Stimulated activated CD4-positive, alpha-beta T cell treated with anti-CD3 and anti-CD28 coated beads, Interleukin-4, amount 100 ng/mL, for 48 hours (primary cell): ENCODE results near the gene PPFIA4.

ENCODE experiments used
- DNase-seq, 2 donors: peaks; one replicate each; pipeline ENCODE4 v3.0.0-alpha.2; 2020; ENCODE audit warnings: low read depth in 2 of 2

Gene PPFIA4

GRCh38 chr1:203040513-203041275 lies 14.4 kb downstream of the PPFIA4 start:
- no peak for DNase-seq

GRCh38 chr1:203041351-203041932 lies 15.2 kb downstream of the PPFIA4 start:
- no peak for DNase-seq

- DNase-seq, result no peak
Observed at GRCh38 chr1:203043830-203044545, 17.7 kb downstream of the PPFIA4 start.

- DNase-seq, result no peak
Observed at GRCh38 chr1:203044546-203045250, 18.4 kb downstream of the PPFIA4 start.

- no peak for DNase-seq
Observed at GRCh38 chr1:203045336-203045735, 19.0 kb downstream of the PPFIA4 start.

GRCh38 chr1:203045821-203046594 lies 19.7 kb downstream of the PPFIA4 start:
- no peak for DNase-seq

GRCh38 chr1:203046984-203047630 lies 20.8 kb downstream of the PPFIA4 start:
- no peak for DNase-seq

GRCh38 chr1:203048086-203048485 lies 21.8 kb downstream of the PPFIA4 start:
- DNase-seq, result no peak

GRCh38 chr1:203048555-203049051 lies 22.3 kb downstream of the PPFIA4 start:
- no peak for DNase-seq

- no peak for DNase-seq
Observed at GRCh38 chr1:203049077-203049476, 22.8 kb downstream of the PPFIA4 start.

GRCh38 chr1:203049576-203050180 lies 23.4 kb downstream of the PPFIA4 start:
- no peak for DNase-seq

- DNase-seq, result no peak
Observed at GRCh38 chr1:203050826-203051225, 24.5 kb downstream of the PPFIA4 start.

GRCh38 chr1:203051841-203052324 lies 25.6 kb downstream of the PPFIA4 start:
- no peak for DNase-seq

- no peak for DNase-seq
Observed at GRCh38 chr1:203052601-203053000, 26.3 kb downstream of the PPFIA4 start.

GRCh38 chr1:203054184-203054583 lies 27.9 kb downstream of the PPFIA4 start:
- DNase-seq, result no peak

GRCh38 chr1:203054642-203055041 lies 28.4 kb downstream of the PPFIA4 start:
- DNase-seq, result no peak

- no peak for DNase-seq
Observed at GRCh38 chr1:203055161-203055799, 29.0 kb downstream of the PPFIA4 start.

- no peak for DNase-seq
Observed at GRCh38 chr1:203056012-203056411, 29.7 kb downstream of the PPFIA4 start.

GRCh38 chr1:203056516-203056915 lies 30.2 kb downstream of the PPFIA4 start:
- DNase-seq, result no peak
